Transverse colon (tissue), 4 donors: ENCODE results near the gene CAPN1. TPM values are rescaled to one million over a fixed set of nuclear protein-coding genes. Genes with fewer than 3 reads are reported as not detected.
"Not testable (repeated sequence)": the region's sequence is repeated elsewhere in the genome, so short reads cannot be mapped to it uniquely, and the experiment has no call there.

Experiments used
- DNase-seq: peaks from one replicate; pipeline ENCODE4 v3.0.0-alpha.2; 2019
- H3K27ac ChIP-seq, 4 donors: fragments of 200-600 bp; sonication (generic); 2 replicates each; pipeline ENCODE4 v1.5.1; 2016 to 2018; ENCODE audit warnings: inconsistent platforms in 4 of 4
- H3K27me3 ChIP-seq: fragments of 200-600 bp; sonication (generic); 2 replicates; pipeline ENCODE4 v1.5.1; 2017; ENCODE audit warnings: inconsistent platforms
- H3K36me3 ChIP-seq, 4 donors: fragments of 200-600 bp; sonication (generic); 2 replicates each; pipeline ENCODE4 v1.5.1; 2017 to 2019; ENCODE audit warnings: inconsistent platforms in 4 of 4
- H3K4me1 ChIP-seq, 4 donors: fragments of 200-600 bp; sonication (generic); 2 replicates each; pipeline ENCODE4 v1.5.1; 2017 to 2020; ENCODE audit warnings: inconsistent platforms in 4 of 4
- H3K4me3 ChIP-seq, 4 donors: fragments of 200-600 bp; sonication (generic); 1 replicate in 1 of 4; 2 replicates in 3 of 4; pipeline versions ENCODE4 v1.5.1 to v1.6.1; 2017 to 2019; ENCODE audit warnings: inconsistent platforms in 4 of 4
- H3K9me3 ChIP-seq, 2 donors: fragments of 200-600 bp; sonication (generic); 2 replicates each; pipeline ENCODE4 v1.5.1; 2017 to 2019; ENCODE audit warnings: inconsistent platforms in 2 of 2
- EP300 ChIP-seq: sonication (generic); formaldehyde crosslinking; IDR thresholded peaks from one replicate; pipeline ENCODE4 v1.6.1; 2017; ENCODE audit warnings: antibody characterized with exemption, low read depth
- POLR2A ChIP-seq: fragments of 450-650 bp; IDR thresholded peaks from one replicate; pipeline ENCODE4 v1.6.1; 2016; ENCODE audit warnings: antibody characterized with exemption, mild to moderate bottlenecking, moderate library complexity
- POLR2AphosphoS5 ChIP-seq, 3 donors: sonication (generic); formaldehyde crosslinking; IDR thresholded peaks; one replicate each; pipeline ENCODE4 v1.6.1; 2016; ENCODE audit warnings: antibody characterized with exemption in 3 of 3
- WGBS, 2 donors: methylation state at CpG; one replicate each; pipeline ENCODE4 v1.1.5; 2018; ENCODE audit warnings: low coverage in 1 of 2; 5-methylcytosine and 5-hydroxymethylcytosine counted together
- in situ Hi-C, 4 donors: fragments of 200-750 bp; cut with MboI; loops; one replicate each; pipeline versions ENCODE4 v1.15.0 to v1.15.1; 2017; ENCODE audit warnings: low sequenced_read_pairs in 3 of 4, low pct_ligation_motif_present in 1 of 4, low pct_unique_long_range_greater_than_20kb in 1 of 4
- intact Hi-C: fragments of 100-400 bp; cut with DNase I; formaldehyde crosslinking; loops from one replicate; pipeline ENCODE4 v1.15.1; 2023; ENCODE audit warnings: low total_unique reads
- total RNA-seq, 4 donors: library from RNA; depleted of rRNA; stranded (reverse); fragments of >200 nt; gene quantifications; one replicate each; pipeline ENCODE4 v1.1.0, GENCODE V29; 2016
- TF ChIP-seq, protein P1 (sequence below), 5 experiments: fragments of 200-600 bp in 3 of 5; fragments of 450-650 bp in 2 of 5; sonication (generic) in 3 of 5; IDR thresholded peaks; 1 replicate in 2 of 5; 2 replicates in 3 of 5; pipeline ENCODE4 v1.5.1; 2016 to 2017; ENCODE audit warnings: antibody characterized with exemption in 5 of 5, inconsistent platforms in 3 of 5, mild to moderate bottlenecking in 2 of 5, moderate library complexity in 1 of 5

CAPN1 gene
- total RNA-seq, 4 donors from 2014 or later: 211 to 1,179 (median 376) TPM

DNA sequence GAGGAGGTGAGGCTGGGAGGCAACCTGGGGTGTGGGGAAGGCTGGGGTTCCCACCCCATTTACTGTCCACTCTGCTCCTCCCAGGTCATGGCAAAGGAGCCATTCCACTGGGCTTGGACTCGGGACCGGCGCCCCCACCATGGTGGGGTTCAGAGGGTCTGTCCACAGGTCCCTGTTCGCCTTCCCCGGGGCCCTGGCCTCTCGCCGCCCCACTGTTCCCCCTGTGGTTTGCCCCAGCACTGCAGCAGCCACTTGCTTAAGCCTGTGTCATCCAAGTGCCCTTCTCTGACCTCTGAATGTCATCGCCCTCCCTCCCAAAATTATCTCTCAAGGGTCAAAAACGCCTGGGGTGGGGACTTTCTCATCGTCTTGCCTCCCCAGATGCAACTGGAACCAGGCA, 9.1 kb upstream of the CAPN1 start:
- no peak for TF ChIP-seq POLR2AphosphoS5 (IDR thresholded peaks at IDR 0.05)
- in situ Hi-C loops (no loop called here), intact Hi-C loops (no loop called here)
- Histone ChIP-seq H3K4me1 (no peaks in the 10 kb centered on the region), H3K4me3 (no peak overlapping the region), H3K9me3 (no peaks in the 10 kb centered on the region), H3K27me3 (no peaks in the 10 kb centered on the region), H3K27ac (no peak overlapping the region), H3K36me3 (no peaks in the 10 kb centered on the region)
- 81% methylated on average over 10 of the region's 10 CpGs; no CpG with 5 or more reads in 1 of the 2 donors for WGBS, 2 donors
- no peak for DNase-seq

DNA sequence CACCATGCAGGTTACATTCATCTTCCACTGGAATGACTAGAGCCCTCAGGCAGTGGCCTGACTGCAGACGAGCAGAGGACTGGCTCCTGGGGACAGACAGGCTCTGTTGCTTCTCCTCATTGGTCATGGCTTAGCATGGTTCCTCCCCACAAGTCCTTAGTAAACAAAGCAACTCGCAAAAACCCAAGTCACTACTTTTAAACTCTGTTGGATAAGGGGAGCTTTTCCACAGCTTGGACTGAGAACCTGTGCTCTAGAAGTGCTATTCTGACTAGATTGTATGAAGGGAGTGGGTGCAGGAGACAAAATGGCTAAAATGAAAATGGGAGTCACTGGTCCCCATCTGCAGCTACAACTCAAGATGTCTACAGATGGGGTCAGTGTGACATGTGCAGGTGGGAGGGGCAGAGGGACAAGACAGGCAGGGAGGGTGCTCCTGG, 7.1 kb upstream of the CAPN1 start:
- 46% methylated on average over 2 of the region's 2 CpGs; no CpG with 5 or more reads in 1 of the 2 donors for WGBS, 2 donors
- H3K4me3 ChIP-seq, in situ Hi-C loops, intact Hi-C loops, H3K4me1 ChIP-seq, H3K27ac ChIP-seq, DNase-seq, H3K36me3 ChIP-seq, H3K9me3 ChIP-seq, H3K27me3 ChIP-seq: not testable (repeated sequence)

DNA sequence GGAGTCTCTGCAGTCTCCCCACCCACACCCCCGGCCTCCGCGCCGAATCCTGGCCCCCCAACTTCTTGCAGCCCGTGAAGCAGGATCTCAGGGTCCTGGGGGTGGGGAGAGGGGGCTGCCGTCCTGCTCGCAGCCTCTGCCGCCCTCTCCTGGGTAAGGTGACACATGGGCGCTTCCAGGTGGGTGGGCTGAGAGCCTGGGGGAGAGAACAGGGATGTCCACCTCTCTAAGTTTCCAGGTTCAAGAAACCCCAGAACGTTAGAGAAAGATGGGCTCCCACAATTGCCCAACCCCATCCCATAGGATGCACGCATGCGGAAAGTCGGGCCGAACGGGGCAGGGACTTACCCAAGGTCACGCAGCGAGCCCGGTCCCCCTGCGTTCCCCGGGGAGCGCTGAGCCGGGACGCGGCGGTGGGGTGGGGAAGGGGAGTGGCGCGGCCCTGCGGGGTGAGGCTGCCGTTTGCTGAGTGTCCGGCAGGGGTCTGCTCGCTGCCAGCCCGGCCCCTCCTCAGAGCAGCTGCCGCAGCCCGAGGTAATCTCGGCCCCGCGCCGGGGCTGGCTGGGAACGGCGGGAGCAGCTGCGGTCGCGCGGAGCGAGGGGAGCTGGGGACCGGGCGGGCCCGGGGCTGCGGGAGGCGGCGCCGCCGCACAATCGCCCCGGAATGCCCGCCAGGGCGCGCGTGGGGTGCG, 705 bp upstream of the CAPN1 start:
- Histone ChIP-seq H3K27ac (peak overlapping the region; percentile 92 to 97 (median 94)), H3K9me3 (no peaks in the 10 kb centered on the region), H3K4me3 (peak overlapping the region; percentile 73 to 97 (median 86)), H3K4me1 (peaks cover 9 to 26% (median 22%) of the 10 kb centered on the region in 4 donors), H3K27me3 (no peaks in the 10 kb centered on the region), H3K36me3 (no peaks in the 10 kb centered on the region)
- DNase-seq: peak; percentile 73
- TF ChIP-seq EP300 (no peak), POLR2AphosphoS5 (IDR thresholded peaks at IDR 0.05) (peak in 2 of 3 donors; percentile 41 to 59), POLR2A (peak; percentile 41)
- TF ChIP-seq, protein P1, sequence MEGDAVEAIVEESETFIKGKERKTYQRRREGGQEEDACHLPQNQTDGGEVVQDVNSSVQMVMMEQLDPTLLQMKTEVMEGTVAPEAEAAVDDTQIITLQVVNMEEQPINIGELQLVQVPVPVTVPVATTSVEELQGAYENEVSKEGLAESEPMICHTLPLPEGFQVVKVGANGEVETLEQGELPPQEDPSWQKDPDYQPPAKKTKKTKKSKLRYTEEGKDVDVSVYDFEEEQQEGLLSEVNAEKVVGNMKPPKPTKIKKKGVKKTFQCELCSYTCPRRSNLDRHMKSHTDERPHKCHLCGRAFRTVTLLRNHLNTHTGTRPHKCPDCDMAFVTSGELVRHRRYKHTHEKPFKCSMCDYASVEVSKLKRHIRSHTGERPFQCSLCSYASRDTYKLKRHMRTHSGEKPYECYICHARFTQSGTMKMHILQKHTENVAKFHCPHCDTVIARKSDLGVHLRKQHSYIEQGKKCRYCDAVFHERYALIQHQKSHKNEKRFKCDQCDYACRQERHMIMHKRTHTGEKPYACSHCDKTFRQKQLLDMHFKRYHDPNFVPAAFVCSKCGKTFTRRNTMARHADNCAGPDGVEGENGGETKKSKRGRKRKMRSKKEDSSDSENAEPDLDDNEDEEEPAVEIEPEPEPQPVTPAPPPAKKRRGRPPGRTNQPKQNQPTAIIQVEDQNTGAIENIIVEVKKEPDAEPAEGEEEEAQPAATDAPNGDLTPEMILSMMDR (IDR thresholded peaks at IDR 0.05): peak; percentile 42 to 76 (median 51)
- intact Hi-C loops (no loop called here), in situ Hi-C loops (loop anchor here in 1 of 4 donors (10.0 kb wide), 1 partner anchor 46 kb away; the partner anchor contains the start of gene SYVN1)
- 4% methylated on average over 17 of the region's 60 CpGs; no CpG with 5 or more reads in 1 of the 2 donors for WGBS, 2 donors

DNA sequence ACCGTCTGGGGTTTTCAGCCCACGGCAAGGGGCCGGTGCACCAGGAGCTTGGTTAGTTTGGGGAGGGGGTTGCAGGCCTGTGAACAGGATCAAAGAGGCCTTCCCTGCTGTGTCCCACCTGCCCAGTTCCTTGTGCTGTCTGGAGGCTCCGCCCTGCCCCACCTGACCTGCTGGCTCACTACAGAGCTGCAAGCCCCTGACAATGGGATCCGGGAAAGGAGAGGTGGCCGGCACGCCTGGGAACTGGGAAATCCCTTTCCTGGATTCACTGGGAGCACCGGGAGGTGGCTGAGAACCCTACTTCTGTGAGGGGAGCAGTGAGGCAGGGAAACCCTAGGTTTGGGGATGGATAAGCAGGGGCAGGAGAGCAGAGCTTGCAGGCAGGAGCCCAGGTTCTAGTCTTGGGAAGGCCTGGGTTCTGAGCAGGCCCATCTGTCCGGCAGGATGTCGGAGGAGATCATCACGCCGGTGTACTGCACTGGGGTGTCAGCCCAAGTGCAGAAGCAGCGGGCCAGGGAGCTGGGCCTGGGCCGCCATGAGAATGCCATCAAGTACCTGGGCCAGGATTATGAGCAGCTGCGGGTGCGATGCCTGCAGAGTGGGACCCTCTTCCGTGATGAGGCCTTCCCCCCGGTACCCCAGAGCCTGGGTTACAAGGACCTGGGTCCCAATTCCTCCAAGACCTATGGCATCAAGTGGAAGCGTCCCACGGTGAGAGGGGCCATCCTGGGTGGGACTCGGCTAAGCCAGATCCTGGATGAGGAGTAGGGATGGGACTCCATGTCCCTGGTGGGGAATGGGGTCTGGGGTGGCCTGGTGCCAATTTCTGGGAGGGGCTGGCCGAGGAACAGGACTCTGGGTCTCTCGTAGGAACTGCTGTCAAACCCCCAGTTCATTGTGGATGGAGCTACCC, 786 bp downstream of the CAPN1 start:
- Histone ChIP-seq H3K27ac (peak overlapping the region; percentile 92 to 97 (median 94)), H3K27me3 (no peaks in the 10 kb centered on the region), H3K9me3 (no peaks in the 10 kb centered on the region), H3K4me3 (peak overlapping the region; percentile 73 to 97 (median 86)), H3K4me1 (peaks cover 9 to 26% (median 22%) of the 10 kb centered on the region in 4 donors), H3K36me3 (peaks cover 0 to 5% (median 2%) of the 10 kb centered on the region in 4 donors)
- TF ChIP-seq POLR2A (peak; percentile 0), POLR2AphosphoS5 (IDR thresholded peaks at IDR 0.05) (peak in 2 of 3 donors; percentile 11 to 35)
- TF ChIP-seq, protein P1 (IDR thresholded peaks at IDR 0.05): no peak
- in situ Hi-C loops (loop anchor here in 1 of 4 donors (10.0 kb wide), 1 partner anchor 48 kb away; the partner anchor contains the start of gene SYVN1), intact Hi-C loops (no loop called here)
- DNase-seq: peak; percentile 67
- 34% methylated on average over 21 of the region's 23 CpGs; no CpG with 5 or more reads in 1 of the 2 donors for WGBS, 2 donors
